GM23248 (cell line): ENCODE measurements around the gene GSTT2.

Experiments
- EZH2 ChIP-seq: fragments of 200-600 bp; sonication (generic); IDR thresholded peaks from 2 replicates; pipeline ENCODE4 v1.6.1; 2018; ENCODE audit warnings: antibody characterized with exemption, mild to moderate bottlenecking; ENCODE audit not compliant: insufficient read depth, poor library complexity, severe bottlenecking
- EZH2phosphoT487 ChIP-seq: fragments of 200-600 bp; sonication (generic); IDR thresholded peaks from 2 replicates; pipeline ENCODE4 v1.6.1; 2018; ENCODE audit warnings: antibody characterized with exemption, moderate library complexity, mild to moderate bottlenecking, low read depth; ENCODE audit not compliant: insufficient read depth

- TF ChIP-seq EZH2 (no peak), EZH2phosphoT487 (no peak)
Measured at GRCh38 chr22:23938328-23939016, 41.5 kb upstream of the GSTT2 start.
